SK-N-SH (cell line): ENCODE measurements around the gene CYP20A1.
"Not testable (repeated sequence)": the region's sequence is repeated elsewhere in the genome, so short reads cannot be mapped to it uniquely, and the experiment has no call there.

ENCODE experiments used
- CTCF ChIP-seq: fragments of 200-600 bp; sonication (generic); IDR thresholded peaks from 2 replicates; pipeline ENCODE4 v1.6.1; 2017; ENCODE audit warnings: antibody characterized with exemption, mild to moderate bottlenecking, moderate library complexity
- EP300 ChIP-seq, 2 experiments: IDR thresholded peaks; 2 replicates each; pipeline versions ENCODE4 v1.4.0 to v1.6.1; 2012; ENCODE audit warnings: borderline replicate concordance in 1 of 2, low read depth in 1 of 2, low read length in 1 of 2
- FOSL2 ChIP-seq: IDR thresholded peaks from 2 replicates; pipeline ENCODE4 v1.4.0; 2012; ENCODE audit warnings: low read depth, mild to moderate bottlenecking, moderate library complexity, borderline replicate concordance
- RAD21 ChIP-seq: IDR thresholded peaks from 2 replicates; pipeline ENCODE4 v1.6.1; 2012; ENCODE audit warnings: mild to moderate bottlenecking, low read length
- REST ChIP-seq: IDR thresholded peaks from 2 replicates; pipeline ENCODE4 v1.6.1; 2012; ENCODE audit warnings: mild to moderate bottlenecking, low read depth, low read length, moderate library complexity
- USF2 ChIP-seq: fragments of 150-350 bp; IDR thresholded peaks from 2 replicates; pipeline ENCODE4 v1.6.1; 2017; ENCODE audit warnings: antibody characterized with exemption, low read length, low read depth, borderline replicate concordance

- not testable (repeated sequence) for TF ChIP-seq CTCF; REST; USF2; EP300 (IDR thresholded peaks at IDR 0.05; ENCODE audit: borderline replicate concordance in 1 of 2, low read depth in 1 of 2, low read length in 1 of 2); FOSL2; RAD21
These were observed 103.6 kb downstream of the CYP20A1 start for GRCh38 chr2:203342374-203342773.
